Chondrocyte (in vitro differentiated cells): Measurements from ENCODE around the gene HIBCH. TPM values are rescaled to one million over a fixed set of nuclear protein-coding genes. Genes with fewer than 3 reads are reported as not detected.
"Not testable (repeated sequence)": the region's sequence is repeated elsewhere in the genome, so short reads cannot be mapped to it uniquely, and the experiment has no call there.

Experiments
- DNase-seq: peaks from one replicate; pipeline ENCODE4 v3.0.0; 2021; ENCODE audit warnings: mixed read lengths, low spot score
- H3K27ac Mint-ChIP-seq: one replicate; pipeline ENCODE4 v1.8.0; 2021; ENCODE audit warnings: mild to moderate bottlenecking, moderate library complexity, mixed read lengths; ENCODE audit not compliant: unreplicated experiment
- H3K27me3 Mint-ChIP-seq: 2 replicates; pipeline ENCODE4 v1.8.0; 2021; ENCODE audit warnings: low read depth, mixed read lengths
- H3K36me3 Mint-ChIP-seq: 2 replicates; pipeline ENCODE4 v1.8.0; 2021; ENCODE audit warnings: low read depth, mixed read lengths
- H3K4me1 Mint-ChIP-seq: 2 replicates; pipeline ENCODE4 v1.8.0; 2021; ENCODE audit warnings: low read depth, mild to moderate bottlenecking, mixed read lengths
- H3K4me3 Mint-ChIP-seq: one replicate; pipeline ENCODE4 v1.8.0; 2021; ENCODE audit warnings: mild to moderate bottlenecking, moderate library complexity, mixed read lengths; ENCODE audit not compliant: unreplicated experiment
- H3K9me3 Mint-ChIP-seq: 2 replicates; pipeline ENCODE4 v1.8.0; 2021; ENCODE audit warnings: low read depth, mixed read lengths
- total RNA-seq: library from RNA; stranded (reverse); gene quantifications from 3 replicates; pipeline ENCODE4 v1.2.1, GENCODE V29; 2021
- TF ChIP-seq, protein P1 (sequence below): fragments of 200-600 bp; sonication (generic); IDR thresholded peaks from 2 replicates; pipeline ENCODE4 v1.5.0; 2021; ENCODE audit warnings: antibody characterized with exemption, mild to moderate bottlenecking, moderate library complexity

HIBCH gene
- total RNA-seq, 1 donor from 2014 or later, result 19.1 TPM

DNA sequence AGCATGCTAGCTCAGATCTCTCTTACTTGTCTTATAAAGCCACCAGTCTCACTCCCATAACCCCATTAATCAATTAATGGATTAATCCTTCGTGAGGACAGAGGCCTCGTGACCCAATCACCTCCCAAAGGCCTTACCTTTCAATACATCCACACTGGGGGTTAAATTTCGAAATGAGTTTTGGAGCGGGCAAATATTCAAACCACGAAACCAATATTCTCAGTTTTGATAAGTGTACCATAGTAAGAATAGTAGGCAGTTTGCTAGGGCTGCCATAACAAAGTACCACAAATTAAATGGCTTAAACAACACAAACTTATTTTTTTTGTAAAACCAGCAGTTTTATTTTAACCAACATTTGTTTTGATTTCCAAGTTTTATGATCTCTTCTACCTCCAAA lies 15.2 kb downstream of the HIBCH start:
- Mint-ChIP-seq H3K36me3 (peaks cover 8% of the 10 kb centered on the region), H3K27me3 (no peaks in the 10 kb centered on the region), H3K4me1 (no peaks in the 10 kb centered on the region), H3K9me3 (peaks cover 4% of the 10 kb centered on the region), H3K4me3 (no peak overlapping the region), H3K27ac (no peak overlapping the region)
- DNase-seq, result no peak
- TF ChIP-seq, protein P1, sequence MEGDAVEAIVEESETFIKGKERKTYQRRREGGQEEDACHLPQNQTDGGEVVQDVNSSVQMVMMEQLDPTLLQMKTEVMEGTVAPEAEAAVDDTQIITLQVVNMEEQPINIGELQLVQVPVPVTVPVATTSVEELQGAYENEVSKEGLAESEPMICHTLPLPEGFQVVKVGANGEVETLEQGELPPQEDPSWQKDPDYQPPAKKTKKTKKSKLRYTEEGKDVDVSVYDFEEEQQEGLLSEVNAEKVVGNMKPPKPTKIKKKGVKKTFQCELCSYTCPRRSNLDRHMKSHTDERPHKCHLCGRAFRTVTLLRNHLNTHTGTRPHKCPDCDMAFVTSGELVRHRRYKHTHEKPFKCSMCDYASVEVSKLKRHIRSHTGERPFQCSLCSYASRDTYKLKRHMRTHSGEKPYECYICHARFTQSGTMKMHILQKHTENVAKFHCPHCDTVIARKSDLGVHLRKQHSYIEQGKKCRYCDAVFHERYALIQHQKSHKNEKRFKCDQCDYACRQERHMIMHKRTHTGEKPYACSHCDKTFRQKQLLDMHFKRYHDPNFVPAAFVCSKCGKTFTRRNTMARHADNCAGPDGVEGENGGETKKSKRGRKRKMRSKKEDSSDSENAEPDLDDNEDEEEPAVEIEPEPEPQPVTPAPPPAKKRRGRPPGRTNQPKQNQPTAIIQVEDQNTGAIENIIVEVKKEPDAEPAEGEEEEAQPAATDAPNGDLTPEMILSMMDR, result no peak

DNA sequence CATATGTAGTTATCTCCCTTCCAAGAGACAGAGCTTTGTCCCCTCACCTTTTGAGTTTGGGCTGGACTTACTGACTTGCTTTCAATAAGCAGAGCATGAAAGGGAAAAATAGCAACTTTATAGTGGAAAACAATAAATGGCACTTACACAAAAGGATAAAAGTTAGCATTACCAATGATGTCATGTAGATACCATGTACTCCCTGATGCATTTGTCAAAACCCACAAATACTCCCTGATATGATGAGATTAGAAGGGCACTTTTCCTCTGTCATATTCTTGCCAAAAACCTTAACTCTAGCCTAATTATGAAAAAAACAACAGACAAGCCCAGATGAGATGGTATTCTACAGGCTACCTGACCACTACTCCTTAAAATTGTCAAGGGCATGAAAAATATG lies 16.0 kb downstream of the HIBCH start:
- DNase-seq, result no peak

DNA sequence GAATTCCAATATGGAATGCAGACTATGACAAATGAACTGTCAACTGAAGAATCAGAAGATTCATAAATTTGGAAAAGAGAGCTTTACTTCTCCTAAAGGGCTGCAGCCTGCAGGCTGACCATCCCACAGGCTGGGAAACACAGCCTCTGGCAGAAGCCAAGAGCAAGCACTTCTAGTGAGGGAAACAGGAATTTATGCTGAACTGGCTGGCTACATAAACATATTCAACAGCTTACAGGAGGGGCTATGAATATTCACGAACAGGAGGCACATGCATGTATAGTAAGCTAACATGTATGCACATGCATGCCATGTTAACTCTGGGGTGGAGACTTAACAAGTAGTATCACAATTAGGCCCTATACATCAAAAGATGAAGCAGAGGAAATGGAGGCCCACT lies 17.6 kb downstream of the HIBCH start:
- TF ChIP-seq, protein P1, result no peak
- Mint-ChIP-seq H3K36me3 (peaks cover 9% of the 10 kb centered on the region), H3K27me3 (no peaks in the 10 kb centered on the region), H3K4me1 (no peaks in the 10 kb centered on the region), H3K4me3 (no peak overlapping the region), H3K27ac (no peak overlapping the region), H3K9me3 (peaks cover 4% of the 10 kb centered on the region)
- DNase-seq, result no peak

More for the DNA sequence above, 16.0 kb downstream of the HIBCH start:
- Mint-ChIP-seq H3K9me3 (peaks cover 4% of the 10 kb centered on the region), H3K27me3 (no peaks in the 10 kb centered on the region), H3K27ac (no peak overlapping the region), H3K4me1 (no peaks in the 10 kb centered on the region), H3K36me3 (peaks cover 9% of the 10 kb centered on the region), H3K4me3 (no peak overlapping the region)
- TF ChIP-seq, protein P1, result no peak

DNA sequence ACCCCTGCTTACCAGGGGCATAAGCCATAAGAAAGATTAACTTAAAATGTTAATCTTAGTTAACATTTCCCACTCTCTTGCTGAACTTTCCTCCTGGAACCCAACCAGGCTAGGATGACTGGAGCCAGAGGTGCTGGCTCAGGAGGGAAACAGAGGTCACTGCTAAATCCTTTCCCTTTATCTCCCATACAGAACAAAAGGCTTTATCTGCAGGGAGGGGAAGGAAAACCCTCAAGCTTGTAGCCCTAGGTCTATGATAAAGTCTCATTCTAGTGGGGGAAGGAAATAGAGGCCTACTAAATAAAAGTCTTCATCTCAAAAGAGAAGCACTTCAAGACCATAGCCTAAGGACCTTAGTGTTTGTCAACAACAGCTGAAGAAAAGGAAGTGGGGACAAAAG lies 18.6 kb downstream of the HIBCH start:
- TF ChIP-seq, protein P1, result no peak
- Mint-ChIP-seq H3K4me1 (no peaks in the 10 kb centered on the region), H3K27me3 (no peaks in the 10 kb centered on the region), H3K36me3 (peaks cover 12% of the 10 kb centered on the region), H3K9me3 (peaks cover 4% of the 10 kb centered on the region), H3K4me3 (no peak overlapping the region), H3K27ac (no peak overlapping the region)
- DNase-seq, result no peak

DNA sequence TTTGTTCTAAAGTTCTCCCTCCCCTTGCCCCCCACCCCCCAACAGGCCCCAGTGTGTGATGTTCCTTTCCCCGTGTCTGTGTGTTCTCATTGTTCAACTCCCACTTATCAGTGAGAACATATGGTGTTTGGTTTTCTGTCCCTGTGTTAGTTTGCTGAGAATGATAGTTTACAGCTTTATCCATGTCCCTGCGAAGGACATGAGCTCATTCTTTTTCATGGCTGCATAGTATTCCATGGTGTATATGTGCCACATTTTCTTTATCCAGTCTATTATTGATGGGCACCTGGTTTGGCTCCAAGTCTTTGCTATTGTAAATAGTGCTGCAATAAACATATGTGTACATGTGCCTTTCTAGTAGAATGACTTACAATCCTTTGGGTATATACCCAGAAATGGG lies 21.7 kb downstream of the HIBCH start:
- not testable (repeated sequence) for DNase-seq, H3K4me1 Mint-ChIP-seq, H3K4me3 Mint-ChIP-seq, H3K27me3 Mint-ChIP-seq, H3K9me3 Mint-ChIP-seq, H3K27ac Mint-ChIP-seq
- peaks cover 16% of the 10 kb centered on the region for H3K36me3 Mint-ChIP-seq

DNA sequence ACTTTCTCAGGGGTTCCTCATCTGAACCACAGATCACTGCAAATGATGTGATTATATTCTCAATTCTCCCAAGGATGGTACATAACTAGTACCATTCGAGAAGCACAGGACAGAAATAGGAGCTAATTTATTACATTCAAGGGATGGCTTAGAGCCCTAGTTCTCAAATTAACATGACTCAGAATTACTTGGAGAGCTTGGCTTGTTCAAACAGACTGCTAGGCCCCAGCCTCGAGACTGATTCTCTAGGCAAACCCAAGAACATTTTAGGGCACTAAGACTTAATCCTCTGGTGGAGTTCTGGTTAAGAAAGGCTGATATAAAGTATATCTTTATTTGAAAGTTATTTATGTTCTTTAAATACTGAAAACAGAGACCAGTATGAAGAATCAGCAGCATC lies 35.8 kb downstream of the HIBCH start:
- H3K4me3 Mint-ChIP-seq, result no peak overlapping the region
- DNase-seq, result no peak
- peaks cover 20% of the 10 kb centered on the region for H3K4me1 Mint-ChIP-seq
- peaks cover 15% of the 10 kb centered on the region for H3K36me3 Mint-ChIP-seq
- no peaks in the 10 kb centered on the region for H3K9me3 Mint-ChIP-seq
- H3K27me3 Mint-ChIP-seq, result no peaks in the 10 kb centered on the region
- no peak overlapping the region for H3K27ac Mint-ChIP-seq
- TF ChIP-seq, protein P1, result no peak
